Neural progenitor cell (in vitro differentiated cells): ENCODE data around the gene FBXL5.

Source experiments
- CTCF ChIP-seq: fragments of 200-600 bp; sonication (generic); IDR thresholded peaks from 2 replicates; pipeline ENCODE4 v1.5.1; 2017; ENCODE audit warnings: antibody characterized with exemption, mild to moderate bottlenecking
- EZH2 ChIP-seq: fragments of 200-600 bp; sonication (generic); IDR thresholded peaks from 2 replicates; pipeline ENCODE4 v1.6.1; 2017; ENCODE audit warnings: antibody characterized with exemption, mild to moderate bottlenecking, moderate library complexity
- EZH2phosphoT487 ChIP-seq: fragments of 200-600 bp; sonication (generic); IDR thresholded peaks from 2 replicates; pipeline ENCODE4 v1.6.1; 2017; ENCODE audit warnings: antibody characterized with exemption

- TF ChIP-seq EZH2 = no peak
- no peak for TF ChIP-seq EZH2phosphoT487
- no peak for TF ChIP-seq CTCF
These were observed 49.6 kb downstream of the FBXL5 start for GRCh38 chr4:15605537-15605936.
